ENCODE measurements around the gene KANK2.
"Not testable (repeated sequence)": the region's sequence is repeated elsewhere in the genome, so short reads cannot be mapped to it uniquely, and the experiment has no call there.

KANK2 gene

DNA sequence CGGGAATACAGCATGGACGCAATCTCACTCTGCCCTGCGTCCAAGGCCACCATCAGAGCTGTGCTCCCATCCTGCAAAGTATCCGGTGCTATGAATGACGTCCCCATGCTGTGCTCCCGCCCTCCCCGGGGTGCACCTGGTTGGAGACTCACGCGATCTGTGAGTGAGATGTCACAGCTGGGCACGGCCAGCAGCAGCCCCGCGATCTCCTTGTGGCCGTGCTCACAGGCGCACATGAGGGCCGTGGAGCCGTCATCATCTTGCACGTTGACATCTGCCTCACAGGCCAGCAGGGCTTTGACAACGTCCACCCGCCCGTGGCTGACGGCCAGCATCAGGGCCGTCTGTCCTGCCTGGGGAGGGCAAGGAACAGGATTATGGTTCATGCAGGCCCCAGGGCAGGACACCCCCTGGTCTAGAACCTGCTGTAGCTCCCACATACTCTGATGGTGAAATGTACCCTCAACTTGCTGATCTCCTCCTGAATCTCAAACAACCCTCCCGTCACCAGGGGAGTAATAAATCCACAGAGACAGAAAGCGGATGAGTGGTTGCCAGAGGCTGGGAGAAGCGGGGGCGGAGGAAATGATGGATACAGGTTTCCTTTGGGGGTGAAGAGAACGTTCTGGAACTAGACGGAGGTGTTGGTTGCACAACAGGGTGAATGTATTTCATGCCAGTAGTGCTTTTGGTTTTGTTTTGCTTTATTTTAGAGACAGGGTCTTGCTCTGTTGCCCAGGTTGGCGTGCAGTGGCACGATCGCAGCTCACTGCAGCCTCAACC is 27.3 kb downstream of the KANK2 start:
- no peak for DNase-seq

DNA sequence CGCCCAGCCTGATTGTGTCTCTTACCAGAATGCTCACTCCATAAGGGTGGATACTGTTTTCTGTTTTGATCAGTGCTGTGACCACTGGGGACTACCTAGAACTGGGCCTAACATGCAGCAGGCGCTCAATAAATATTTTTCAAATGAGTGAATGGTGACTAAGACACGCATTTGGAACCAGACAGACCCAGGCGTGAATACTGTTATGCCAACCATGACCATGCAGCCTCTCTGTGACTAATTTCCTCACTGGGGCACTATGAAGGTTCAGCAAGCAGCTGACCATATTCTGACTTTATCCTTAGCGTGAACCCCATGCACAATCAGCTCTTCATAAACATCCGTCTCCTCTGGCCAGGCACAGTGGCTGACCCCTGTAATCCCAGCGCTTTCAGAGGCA is 28.8 kb downstream of the KANK2 start:
- DNase-seq: no peak

DNA sequence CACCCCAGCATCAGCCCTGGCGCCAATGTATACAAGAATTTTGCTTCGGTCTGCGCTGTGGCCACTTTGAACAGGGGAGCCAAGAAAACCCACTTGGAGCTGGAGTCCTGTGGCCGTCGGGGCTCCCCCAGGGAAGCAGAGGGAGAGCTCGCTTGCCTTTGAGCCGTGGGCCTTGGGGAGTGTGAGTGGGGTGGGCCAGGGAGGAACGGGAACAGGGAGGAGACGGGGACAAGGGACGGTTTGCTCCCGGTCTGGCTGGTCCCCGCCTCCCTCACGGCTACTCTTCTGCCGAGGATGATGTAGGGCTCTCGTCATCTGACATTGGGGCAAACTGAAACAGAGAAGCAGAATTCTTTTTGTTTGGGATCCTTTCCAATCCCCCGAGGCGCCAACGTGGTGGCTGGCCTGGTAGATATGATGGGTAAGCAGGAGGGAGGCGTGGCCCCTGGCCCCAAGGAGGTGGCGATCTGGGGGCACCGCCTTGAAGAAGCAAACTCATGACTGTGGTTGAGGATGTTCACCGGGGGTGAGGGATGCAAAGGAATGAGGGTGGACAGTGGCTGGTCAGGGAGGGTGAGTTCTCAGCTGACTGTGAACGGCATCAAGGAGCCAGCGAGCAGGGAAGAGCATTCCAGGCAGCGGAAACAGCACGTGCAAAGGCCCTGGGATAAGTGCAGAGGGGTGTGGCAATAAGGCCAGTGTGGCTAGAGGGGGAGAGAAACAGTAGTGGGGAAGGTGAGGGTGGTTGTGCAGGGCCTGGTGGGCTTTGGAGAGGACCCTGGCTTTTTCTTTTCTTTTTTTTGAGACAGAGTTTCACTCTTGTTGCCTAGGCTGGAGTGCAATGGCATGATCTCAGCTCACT is 30.8 kb downstream of the KANK2 start:
- DNase-seq: no peak

DNA sequence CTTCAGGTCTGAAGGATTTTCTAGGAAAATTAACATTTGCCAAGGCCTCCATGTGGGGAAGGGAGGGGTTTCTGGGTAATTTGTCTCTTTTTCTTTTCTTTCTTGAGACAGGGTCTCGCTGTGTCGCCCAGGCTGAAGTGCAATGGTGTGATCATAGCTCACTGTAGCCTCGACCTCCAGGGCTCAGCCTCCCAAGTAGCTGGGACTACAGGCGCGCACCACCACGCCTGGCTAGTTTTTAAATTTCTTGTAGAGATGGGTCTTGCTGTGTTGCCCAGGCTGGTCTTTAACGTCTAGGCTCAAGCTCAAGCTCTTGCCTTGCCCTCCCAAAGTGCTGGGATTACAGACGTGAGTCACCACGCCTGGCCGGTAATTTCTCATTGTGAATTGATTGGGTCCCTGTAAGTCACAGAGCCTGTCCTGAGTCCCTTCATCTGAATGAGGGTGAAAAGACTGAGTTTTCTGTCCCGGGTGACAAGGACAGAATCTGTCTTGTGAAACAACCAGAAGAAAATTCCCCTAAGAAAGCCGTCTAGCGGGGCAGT is 31.8 kb downstream of the KANK2 start:
- DNase-seq: no peak

DNA sequence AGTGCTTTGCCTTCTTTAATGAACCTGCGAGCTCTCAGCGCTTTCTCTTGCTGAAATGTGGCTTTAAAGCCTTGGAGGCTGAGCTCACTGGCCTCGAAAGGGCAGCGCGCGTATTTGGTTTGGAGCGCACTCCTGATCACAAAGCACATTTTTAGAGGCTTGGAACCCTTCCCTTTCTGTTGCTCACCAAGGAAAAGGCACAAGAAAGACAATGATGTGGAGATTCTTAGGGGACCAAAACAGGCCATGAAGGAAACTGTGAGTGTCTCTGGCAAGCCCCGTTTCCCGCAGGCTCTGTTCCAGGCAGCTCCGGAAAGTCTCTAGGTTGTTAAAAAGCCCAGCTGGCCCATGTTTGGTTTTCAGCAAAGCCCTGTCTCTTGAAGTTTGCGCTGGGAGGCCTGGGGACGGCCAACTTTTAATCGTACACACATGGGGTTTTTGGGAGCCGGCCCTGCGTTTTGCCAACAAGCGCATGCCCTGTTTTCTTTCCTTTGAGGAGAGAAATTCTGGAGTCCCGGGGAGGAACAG is 32.4 kb downstream of the KANK2 start:
- DNase-seq: no peak

DNA sequence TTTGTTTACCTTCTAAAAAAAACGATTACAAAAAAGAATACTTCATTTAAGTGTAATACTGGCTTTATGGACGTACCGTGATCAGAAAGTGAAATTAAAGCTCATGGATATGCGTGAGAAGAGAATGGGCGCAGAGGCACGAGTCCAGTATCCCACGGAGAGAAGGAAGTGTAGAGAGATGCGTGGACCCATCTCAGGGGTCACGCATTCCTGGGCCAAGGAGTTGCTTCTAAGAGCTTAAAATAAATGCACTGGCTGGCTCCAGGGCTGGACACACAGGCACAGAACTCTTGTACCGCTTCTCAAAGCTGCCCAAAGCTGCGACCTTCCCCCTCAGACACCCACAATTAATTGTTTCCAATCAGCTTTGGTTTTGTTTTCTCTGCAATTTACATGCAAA is 33.0 kb downstream of the KANK2 start:
- no peak for DNase-seq

DNA sequence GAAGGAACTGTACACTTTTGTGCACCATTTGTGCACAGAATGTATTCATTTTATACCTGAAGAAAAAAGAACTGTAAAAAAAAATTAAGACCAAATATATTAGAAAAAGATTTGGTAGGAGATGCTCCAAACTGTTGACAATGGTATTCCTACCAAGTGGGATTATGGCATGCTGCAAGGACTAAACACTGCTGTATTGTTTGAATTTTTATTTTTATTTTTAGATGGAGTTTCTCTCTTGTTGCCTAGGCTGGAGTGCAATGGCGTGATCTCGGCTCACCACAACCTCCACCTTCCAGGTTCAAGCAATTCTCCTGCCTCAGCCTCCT is 36.9 kb downstream of the KANK2 start:
- not testable (repeated sequence) for DNase-seq

DNA sequence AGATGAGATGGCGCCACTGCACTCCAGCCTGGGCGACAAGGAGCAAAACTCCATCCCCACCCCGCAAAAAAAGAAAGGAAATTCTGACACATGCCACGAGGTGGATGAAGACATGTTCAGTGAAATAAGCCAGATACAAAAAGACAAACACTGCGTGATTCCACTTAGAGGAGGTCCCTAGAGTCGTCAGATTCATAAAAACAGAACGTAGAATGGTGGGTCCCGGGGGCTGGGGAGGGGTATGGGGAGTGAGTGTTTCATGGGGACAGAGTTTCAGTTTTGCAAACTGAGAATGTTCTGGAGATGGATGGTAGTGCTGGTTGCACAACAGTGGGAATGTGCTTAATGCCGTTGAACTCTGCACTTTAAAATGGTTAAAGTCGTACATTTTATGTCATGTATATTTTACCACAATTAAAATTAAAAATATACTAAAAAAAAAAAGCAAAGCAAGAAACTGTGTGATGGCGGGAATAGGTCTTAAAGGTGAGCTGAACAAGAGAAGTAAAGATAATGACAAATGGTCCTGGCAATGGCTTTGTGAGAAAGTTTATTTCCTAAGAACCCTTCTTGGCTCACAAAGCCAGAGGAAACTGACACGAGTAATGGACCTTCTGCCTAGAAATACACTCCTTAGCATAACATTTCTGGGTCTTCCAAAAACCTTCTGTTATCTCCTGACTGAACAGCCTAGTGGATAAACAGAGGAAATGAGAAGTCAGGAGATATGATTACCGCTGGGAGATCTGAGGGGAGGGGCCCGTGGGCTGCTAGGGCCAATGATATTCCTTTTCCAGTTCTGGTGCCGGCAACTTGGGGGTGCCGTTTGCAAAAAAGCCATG is 37.5 kb downstream of the KANK2 start:
- DNase-seq: no peak

DNA sequence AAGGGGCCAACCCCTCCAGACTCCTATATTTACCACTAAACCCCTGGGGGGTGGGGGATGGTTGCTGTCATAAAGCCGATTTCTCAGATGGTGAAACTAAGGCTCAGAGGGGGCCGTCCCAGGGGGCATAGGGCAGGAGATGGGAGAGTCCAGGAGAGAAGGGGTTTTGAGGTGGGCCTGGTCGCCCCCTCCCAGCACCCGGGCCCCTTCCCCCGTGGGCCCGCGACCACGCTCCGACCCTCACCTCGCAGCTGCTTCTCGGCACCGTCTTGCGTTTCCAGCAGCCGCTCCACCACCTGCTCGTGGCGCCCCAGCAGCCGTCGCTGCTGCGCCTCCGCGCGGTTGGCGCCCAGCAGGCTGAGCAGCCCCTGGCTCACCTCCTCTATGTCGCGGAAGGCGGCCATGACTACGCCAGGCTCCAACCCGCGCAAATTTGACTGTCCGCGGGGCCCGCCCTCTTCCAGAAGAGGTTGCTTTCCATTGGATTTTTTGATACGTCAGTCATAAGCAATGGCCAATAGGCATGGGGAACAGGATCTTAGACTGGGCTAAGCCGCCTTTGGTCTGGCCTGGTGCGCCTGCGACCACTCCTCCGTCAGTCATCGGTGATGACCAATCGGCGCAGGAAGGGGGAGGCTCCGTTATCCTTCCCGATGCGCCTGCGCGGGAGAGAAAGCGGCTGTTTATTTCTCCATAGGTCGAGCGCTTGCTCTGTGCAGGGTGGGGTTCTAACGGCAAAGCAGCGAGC is 41.8 kb downstream of the KANK2 start, which contains the start of gene SPC24:
TSS of gene SPC24 (minus strand) at position 410 of the 748 bp plus-strand sequence. CDS start at position 404, 6 bp downstream.
- peak; percentile 96 for DNase-seq

DNA sequence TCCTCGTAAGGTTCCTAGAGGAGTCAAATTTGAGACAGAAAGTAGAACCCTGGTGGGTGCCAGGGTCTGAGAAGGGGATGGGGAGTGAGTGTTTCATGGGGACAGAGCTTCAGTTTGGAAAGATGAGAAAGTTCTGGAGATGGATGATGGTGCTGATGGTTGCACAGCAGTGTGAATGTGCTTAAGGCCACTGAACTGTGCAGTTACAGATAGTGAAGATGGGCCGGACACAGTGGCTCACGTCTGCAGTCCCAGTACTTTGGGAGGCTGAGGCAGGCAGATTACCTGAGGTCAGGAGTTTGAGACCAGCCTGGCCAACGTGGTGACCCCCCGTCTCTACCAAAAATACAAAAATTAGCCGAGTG is 42.7 kb downstream of the KANK2 start:
- no peak for DNase-seq

DNA sequence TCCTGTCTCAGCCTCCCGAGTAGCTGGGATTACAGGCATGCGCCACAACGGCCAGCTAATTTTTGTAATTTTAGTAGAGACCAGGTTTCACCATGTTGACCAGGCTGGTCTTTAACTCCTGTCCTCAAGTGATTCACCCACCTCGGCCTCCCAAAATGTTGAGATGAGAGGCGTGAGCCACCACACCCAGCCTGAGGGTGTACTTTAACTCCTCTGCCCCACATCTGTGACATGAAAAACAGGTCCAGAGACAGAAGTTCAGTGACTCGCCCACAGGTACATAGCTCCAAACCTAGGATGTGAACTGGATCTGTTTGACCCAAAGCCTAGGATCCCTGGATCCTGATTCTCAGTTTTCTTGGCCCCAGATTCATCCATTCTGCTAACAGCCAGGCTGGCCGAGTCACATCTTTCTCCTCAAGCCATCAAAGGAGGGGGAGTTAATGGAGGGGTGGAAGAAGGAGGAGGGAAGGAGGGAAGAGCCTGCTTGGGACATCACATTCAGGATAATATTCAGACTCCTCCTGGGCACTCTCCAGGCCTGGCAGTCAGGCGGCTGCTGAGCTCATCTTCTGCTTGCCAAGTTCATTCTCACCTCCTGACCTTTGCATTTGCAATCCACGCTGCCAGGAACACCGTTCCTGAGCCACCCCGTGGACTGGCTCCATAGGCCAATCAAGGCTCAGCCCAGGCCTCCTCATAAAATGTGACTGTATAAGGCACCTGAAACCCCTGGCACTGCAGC is 44.9 kb downstream of the KANK2 start:
- DNase-seq: no peak

DNA sequence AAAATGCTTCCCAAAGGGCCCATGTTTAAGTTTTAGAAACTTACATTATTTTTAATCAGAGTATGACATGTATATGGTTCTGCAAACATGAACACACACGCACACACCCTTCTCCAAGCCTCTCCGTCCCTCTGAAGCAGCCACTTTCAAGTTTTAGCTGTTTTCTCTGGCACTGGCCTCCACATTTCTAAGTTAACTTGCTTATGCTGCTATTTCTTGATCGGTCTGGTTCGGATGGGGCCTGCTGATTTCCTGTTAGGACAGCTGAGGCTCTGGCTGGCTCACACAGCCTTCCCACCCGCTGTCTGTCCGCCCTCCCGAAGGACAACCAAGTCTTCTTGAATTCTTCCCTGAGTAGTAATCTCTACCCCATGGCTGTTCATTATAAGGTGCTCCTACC is 46.2 kb downstream of the KANK2 start:
- no peak for DNase-seq

DNA sequence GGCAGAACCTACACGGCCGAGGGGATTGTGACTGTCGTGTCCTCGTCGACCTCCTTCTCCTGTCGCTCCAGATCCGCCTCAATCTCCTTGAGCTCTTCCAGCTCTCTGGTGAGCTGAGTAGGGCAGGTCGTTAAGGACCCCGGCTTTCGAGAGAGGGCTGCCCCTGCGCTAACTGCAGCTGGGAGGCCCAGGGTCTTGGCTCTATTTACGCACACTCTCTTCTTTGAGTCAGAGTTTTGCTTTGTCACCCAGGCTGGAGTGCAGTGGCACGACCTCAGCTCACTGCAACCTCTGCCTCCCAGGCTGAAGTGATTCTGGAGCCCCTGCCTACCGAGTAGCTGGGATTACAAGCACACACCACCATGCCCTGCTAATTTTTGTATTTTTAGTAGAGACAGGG is 49.3 kb downstream of the KANK2 start:
- no peak for DNase-seq

DNA sequence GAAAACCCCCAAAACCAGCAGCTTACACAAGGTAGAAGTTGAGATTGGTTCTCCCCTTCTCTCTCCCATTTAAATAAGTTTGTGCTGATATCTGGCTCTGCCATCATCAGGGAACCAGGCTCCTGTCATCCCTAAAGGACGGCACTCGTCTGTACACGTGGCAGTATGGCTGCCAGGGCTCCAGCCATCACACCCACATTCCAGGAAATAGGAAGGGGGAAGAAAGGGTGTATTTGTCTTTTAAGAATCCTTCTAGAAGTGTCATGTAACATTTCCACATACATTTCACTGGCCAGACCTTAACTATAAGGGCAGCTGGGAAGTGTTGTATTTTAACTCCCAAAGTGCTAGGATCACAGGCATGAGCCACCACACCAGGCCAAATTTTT is 51.8 kb downstream of the KANK2 start:
- DNase-seq: no peak

DNA sequence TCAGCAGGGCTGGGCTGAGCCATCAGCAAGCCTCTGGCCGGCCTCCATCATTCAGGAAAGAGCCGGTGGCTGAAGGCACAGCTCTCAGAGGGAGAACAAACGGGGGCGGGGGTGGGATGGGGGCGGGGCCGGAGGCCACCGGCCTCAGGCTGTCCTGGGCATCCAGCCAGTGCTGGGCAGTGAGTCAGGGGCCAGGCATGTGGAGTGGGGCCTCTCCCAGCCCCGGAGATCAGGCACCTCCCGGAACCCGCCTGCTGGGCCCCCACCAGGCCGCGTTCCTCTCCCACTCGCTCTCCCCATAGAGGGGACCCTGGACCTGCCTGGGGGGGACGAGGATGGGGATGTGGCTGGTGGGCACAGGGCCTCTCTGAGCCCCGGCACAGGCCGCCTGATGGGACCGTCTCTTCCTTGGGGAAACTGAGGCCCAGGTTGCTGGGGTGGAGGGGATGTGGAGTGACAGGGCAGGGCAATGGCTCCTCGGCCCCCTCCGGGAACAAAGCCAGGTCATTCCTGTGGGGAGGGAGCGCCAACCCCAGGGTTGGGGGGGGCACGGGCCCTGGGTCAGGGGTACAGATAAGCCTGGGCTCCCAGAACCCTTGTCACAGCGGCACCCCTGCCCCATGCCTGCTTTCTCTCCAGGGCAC is 54.7 kb downstream of the KANK2 start:
- no peak for DNase-seq

DNA sequence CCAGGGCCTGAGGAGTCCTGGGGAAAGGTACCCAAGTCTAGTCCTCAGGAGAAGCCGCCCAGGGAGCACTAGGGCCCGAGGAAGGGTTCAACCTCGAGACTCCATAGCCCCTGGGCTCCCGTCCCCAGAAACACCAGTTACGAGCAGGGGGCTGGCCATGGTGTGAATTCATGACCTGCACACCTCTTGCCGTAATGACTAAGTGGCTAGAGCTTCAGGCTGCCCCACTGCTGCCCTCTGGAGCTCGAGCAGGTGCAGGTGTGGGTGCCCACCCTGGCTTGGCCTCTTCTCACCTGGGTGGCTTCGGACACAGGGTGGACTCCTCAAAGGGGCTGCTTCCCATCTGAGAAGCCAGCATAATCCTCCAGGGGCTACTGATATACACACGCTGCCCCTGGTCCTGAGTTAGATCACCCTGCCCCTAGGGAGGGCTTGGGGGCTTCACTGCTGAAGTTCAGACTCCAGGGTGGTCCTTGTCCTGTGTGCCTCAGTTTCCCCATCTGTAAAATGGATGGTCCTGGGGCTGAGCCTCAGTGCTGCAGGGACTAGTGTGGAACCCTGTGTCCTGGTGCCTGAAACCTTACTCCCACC is 55.3 kb downstream of the KANK2 start:
- no peak for DNase-seq

DNA sequence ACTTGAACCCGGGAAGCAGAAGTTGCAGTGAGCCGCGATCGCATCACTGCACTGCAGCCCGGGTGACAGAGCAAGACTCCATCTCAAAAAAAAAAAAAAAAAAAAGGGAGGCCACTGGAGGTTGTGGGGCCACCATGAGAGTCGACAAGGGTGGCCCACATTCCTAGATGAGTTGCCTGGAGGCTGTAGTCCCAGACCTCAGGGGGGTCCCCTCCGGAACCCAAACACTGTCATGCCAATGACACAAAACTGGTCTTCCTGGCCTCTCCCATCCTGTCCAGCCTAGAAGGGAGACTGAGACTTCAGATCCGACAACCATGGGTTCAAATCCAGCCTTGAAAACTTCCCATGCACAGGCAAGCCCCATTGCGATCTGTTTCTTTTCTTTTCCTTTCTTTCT is 56.4 kb downstream of the KANK2 start:
- no peak for DNase-seq

DNA sequence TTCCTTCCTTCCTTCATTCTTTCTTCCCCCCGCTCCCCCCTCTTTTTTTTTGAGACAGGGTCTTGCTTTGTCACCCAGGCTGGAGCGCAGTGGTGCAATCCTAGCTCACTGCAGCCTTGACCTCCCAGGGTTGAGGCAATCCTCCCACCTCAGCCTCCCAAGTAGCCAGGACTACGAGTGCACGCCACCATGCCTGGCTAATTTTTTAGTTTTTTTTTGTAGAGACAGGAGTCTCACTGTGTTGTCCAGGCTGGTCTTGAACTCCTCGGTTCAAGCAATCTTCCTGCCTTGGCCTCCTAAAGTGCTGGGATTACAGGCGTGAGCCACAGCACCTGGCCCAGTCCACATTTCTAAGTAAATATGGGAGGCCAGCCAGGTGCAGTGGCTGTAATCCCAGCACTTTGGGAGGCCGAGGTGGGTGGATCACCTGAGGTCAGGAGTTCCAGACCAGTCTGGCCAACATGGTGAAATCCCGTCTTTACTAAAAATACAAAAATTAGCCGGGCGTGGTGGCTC is 57.3 kb downstream of the KANK2 start:
- not testable (repeated sequence) for DNase-seq

DNA sequence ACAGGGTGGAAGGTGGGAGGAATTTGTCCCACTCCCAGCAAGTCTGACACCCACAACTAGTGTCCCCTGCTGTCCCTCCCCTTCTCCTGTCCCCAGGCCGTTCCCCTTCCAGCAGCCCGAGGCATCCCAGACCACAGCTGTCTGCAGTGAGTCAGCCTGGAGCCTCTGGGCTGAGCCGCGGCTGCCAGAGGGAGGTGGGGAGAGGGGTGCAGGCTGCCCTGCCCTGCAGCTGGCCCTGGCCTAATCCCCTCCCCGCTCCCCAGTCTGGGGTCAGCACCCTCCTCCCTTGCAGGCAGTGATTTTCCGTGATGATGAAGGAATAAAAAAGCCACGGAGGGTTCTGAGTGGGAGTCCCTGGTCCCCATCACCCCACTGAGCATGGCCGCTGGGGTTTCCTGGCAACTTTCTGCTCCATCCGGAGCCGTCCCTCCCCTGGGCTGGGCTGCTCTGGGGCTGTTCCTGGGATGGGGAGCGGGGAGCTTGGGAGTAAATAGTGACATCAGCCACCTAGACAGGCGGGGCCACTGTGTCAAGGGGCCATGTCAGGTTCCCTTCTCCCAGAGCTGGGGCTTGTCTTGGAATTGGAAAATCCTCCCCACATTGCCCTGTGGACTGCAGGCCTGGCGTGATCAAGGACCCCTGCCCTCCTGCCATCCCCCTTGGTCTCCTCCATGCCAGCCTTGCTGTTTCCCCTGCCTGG is 58.6 kb downstream of the KANK2 start:
- no peak for DNase-seq

All from NCI-H1436 treated with DMSO at 0.1 percent for 48 hours (cell line).